Natural killer cell (primary cell): ENCODE data around the gene FRMD4A. TPM values are rescaled to one million over a fixed set of nuclear protein-coding genes. Genes with fewer than 3 reads are reported as not detected.

Source experiments
- ATAC-seq, 3 donors: fragments of 150-1000 bp in 2 of 3; fragments of 200-7000 bp in 1 of 3; cut with Tn5 transposase; 1 replicate in 1 of 3; 2 replicates in 2 of 3; pipeline ENCODE4 v1.10.0; 2021; ENCODE audit warnings: mild to moderate bottlenecking in 2 of 3, moderate library complexity in 2 of 3
- DNase-seq, 2 donors: peaks; one replicate each; pipeline versions ENCODE4 v3.0.0 to v3.0.0-alpha.2; 2013 to 2021; ENCODE audit warnings: mixed read lengths in 1 of 2
- H3K27ac ChIP-seq: one replicate; pipeline ENCODE4 v1.5.1; 2013; ENCODE audit warnings: mild to moderate bottlenecking, low read length
- H3K27me3 ChIP-seq: one replicate; pipeline ENCODE4 v1.6.1; 2013; ENCODE audit warnings: low read length; ENCODE audit not compliant: control insufficient read depth, insufficient read depth
- H3K36me3 ChIP-seq: one replicate; pipeline ENCODE4 v1.6.1; 2013; ENCODE audit warnings: low read length; ENCODE audit not compliant: control insufficient read depth, insufficient read depth
- H3K4me1 ChIP-seq: one replicate; pipeline ENCODE4 v1.6.1; 2013; ENCODE audit warnings: low read length; ENCODE audit not compliant: control insufficient read depth, insufficient read depth
- H3K4me3 ChIP-seq: one replicate; pipeline ENCODE4 v1.5.1; 2013; ENCODE audit warnings: low read length
- H3K9me3 ChIP-seq: one replicate; pipeline ENCODE4 v1.6.1; 2013; ENCODE audit warnings: low read length; ENCODE audit not compliant: control insufficient read depth, insufficient read depth
- H3K27ac Mint-ChIP-seq, 2 donors: one replicate each; pipeline ENCODE4 v1.8.0; 2022; ENCODE audit warnings: mild to moderate bottlenecking in 2 of 2, mixed read lengths in 2 of 2, moderate library complexity in 1 of 2
- H3K27me3 Mint-ChIP-seq, 2 donors: one replicate each; pipeline ENCODE4 v1.8.0; 2022; ENCODE audit warnings: low read depth in 2 of 2, mixed read lengths in 2 of 2
- H3K36me3 Mint-ChIP-seq: one replicate; pipeline ENCODE4 v1.8.0; 2022; ENCODE audit warnings: mixed read lengths
- H3K4me1 Mint-ChIP-seq, 2 donors: one replicate each; pipeline ENCODE4 v1.8.0; 2022; ENCODE audit warnings: mixed read lengths in 2 of 2
- H3K4me3 Mint-ChIP-seq: one replicate; pipeline ENCODE4 v1.8.0; 2022; ENCODE audit warnings: mild to moderate bottlenecking, moderate library complexity, mixed read lengths
- H3K9me3 Mint-ChIP-seq, 2 donors: one replicate each; pipeline ENCODE4 v1.8.0; 2022; ENCODE audit warnings: mixed read lengths in 2 of 2
- CTCF ChIP-seq: fragments of 200-600 bp; IDR thresholded peaks from one replicate; pipeline ENCODE4 v1.8.0; 2022; ENCODE audit warnings: antibody characterized with exemption
- WGBS: methylation state at CpG from one replicate; pipeline ENCODE4 v1.1.7; 2013; ENCODE audit warnings: missing lambda C conversion rate; ENCODE audit not compliant: insufficient coverage; 5-methylcytosine and 5-hydroxymethylcytosine counted together
- intact Hi-C: fragments of 100-400 bp; cut with micrococcal nuclease; formaldehyde crosslinking; loops from one replicate; pipeline ENCODE4 v1.14.2; 2022
- total RNA-seq, 4 donors: library from RNA; stranded (reverse); fragments of 120-200 nt in 1 of 4; gene quantifications; one replicate each; pipeline versions ENCODE4 v1.2.3 to v1.2.4, GENCODE V29; 2013 to 2022

FRMD4A gene
- total RNA-seq, 3 donors from 2014 or later (not counting 1 experiment from before 2014, with no cell fraction given), result 0.36 to 0.38 TPM; not detected in 1

GRCh38 chr10:14126697-14127440 lies 203.9 kb downstream of the FRMD4A start:
- Mint-ChIP-seq H3K4me3 (no peak overlapping the region), H3K27ac (no peak overlapping the region), H3K36me3 (no peaks in the 10 kb centered on the region), H3K27me3 (peaks cover 7 to 8% of the 10 kb centered on the region in 2 donors), H3K4me1 (no peaks in the 10 kb centered on the region), H3K9me3 (no peaks in the 10 kb centered on the region)
- intact Hi-C loops, result no loop called here
- no peaks in the 10 kb centered on the region for H3K36me3 ChIP-seq
- no peaks in the 10 kb centered on the region for H3K9me3 ChIP-seq
- H3K4me3 ChIP-seq, result no peak overlapping the region
- 89% methylated on average over 6 of the region's 6 CpGs for whole genome bisulfite sequencing
- no peak for TF ChIP-seq CTCF
- H3K27ac ChIP-seq, result no peak overlapping the region
- H3K4me1 ChIP-seq, result no peaks in the 10 kb centered on the region
- DNase-seq (no peak), ATAC-seq (no peak)
- H3K27me3 ChIP-seq, result no peaks in the 10 kb centered on the region

GRCh38 chr10:14125564-14125963 lies 205.2 kb downstream of the FRMD4A start:
- Mint-ChIP-seq H3K4me3 (no peak overlapping the region), H3K27me3 (peaks cover 7 to 8% of the 10 kb centered on the region in 2 donors), H3K4me1 (no peaks in the 10 kb centered on the region), H3K27ac (no peak overlapping the region), H3K9me3 (no peaks in the 10 kb centered on the region), H3K36me3 (no peaks in the 10 kb centered on the region)
- no peak for DNase-seq
- Histone ChIP-seq H3K27ac (no peak overlapping the region), H3K4me3 (no peak overlapping the region), H3K9me3 (no peaks in the 10 kb centered on the region), H3K4me1 (no peaks in the 10 kb centered on the region), H3K36me3 (no peaks in the 10 kb centered on the region), H3K27me3 (no peaks in the 10 kb centered on the region)
- intact Hi-C loops, result no loop called here
- no peak for TF ChIP-seq CTCF
- peak in 1 of 3 donors; percentile 21 for ATAC-seq
- WGBS, result no CpG with 5 or more reads among the region's 6 CpGs

- Mint-ChIP-seq H3K36me3 (no peaks in the 10 kb centered on the region), H3K4me1 (no peaks in the 10 kb centered on the region), H3K27ac (no peak overlapping the region), H3K4me3 (no peak overlapping the region), H3K27me3 (peaks cover 7 to 8% of the 10 kb centered on the region in 2 donors), H3K9me3 (no peaks in the 10 kb centered on the region)
- DNase-seq (no peak), ATAC-seq (no peak)
- H3K4me1 ChIP-seq, result no peaks in the 10 kb centered on the region
- no peak overlapping the region for H3K27ac ChIP-seq
- no peaks in the 10 kb centered on the region for H3K27me3 ChIP-seq
- TF ChIP-seq CTCF, result no peak
- no peaks in the 10 kb centered on the region for H3K36me3 ChIP-seq
- H3K9me3 ChIP-seq, result no peaks in the 10 kb centered on the region
- H3K4me3 ChIP-seq, result no peak overlapping the region
- 85% methylated on average over 7 of the region's 7 CpGs for WGBS
- intact Hi-C loops, result no loop called here
Observed at GRCh38 chr10:14124941-14125340, 205.8 kb downstream of the FRMD4A start.

GRCh38 chr10:14123139-14123538 lies 207.6 kb downstream of the FRMD4A start:
- no peak for DNase-seq
- Mint-ChIP-seq H3K36me3 (no peaks in the 10 kb centered on the region), H3K27me3 (peaks cover 0 to 8% of the 10 kb centered on the region in 2 donors), H3K9me3 (no peaks in the 10 kb centered on the region), H3K4me3 (no peak overlapping the region), H3K4me1 (no peaks in the 10 kb centered on the region), H3K27ac (no peak overlapping the region)
- no peak for TF ChIP-seq CTCF
- ATAC-seq, result no peak
- WGBS, result 94% methylated on average over 5 of the region's 5 CpGs
- H3K27ac ChIP-seq, result no peak overlapping the region
- no peaks in the 10 kb centered on the region for H3K9me3 ChIP-seq
- intact Hi-C loops, result no loop called here
- no peak overlapping the region for H3K4me3 ChIP-seq
- no peaks in the 10 kb centered on the region for H3K4me1 ChIP-seq
- H3K36me3 ChIP-seq, result no peaks in the 10 kb centered on the region
- no peaks in the 10 kb centered on the region for H3K27me3 ChIP-seq
